ENCODE measurements around the gene ARPIN.

- no peak for TF ChIP-seq EZH2 (IDR thresholded peaks at IDR 0.05; ENCODE audit: insufficient read depth, poor library complexity, severe bottlenecking)
- TF ChIP-seq EZH2phosphoT487 (IDR thresholded peaks at IDR 0.05; ENCODE audit: insufficient read depth, low read depth), result no peak
These were observed 63.8 kb downstream of the ARPIN start for GRCh38 chr15:89848970-89849292.

Measured in GM23248 (cell line).